Mesendoderm (in vitro differentiated cells): Measurements from ENCODE around the gene SHTN1.

Experiments used
- DNase-seq: peaks from one replicate; pipeline ENCODE4 v3.0.0; 2013
- H2AK5ac ChIP-seq: 2 replicates; pipeline ENCODE4 v1.6.1; 2013; ENCODE audit warnings: low read length, inconsistent platforms
- H2BK120ac ChIP-seq: 2 replicates; pipeline ENCODE4 v1.6.1; 2013; ENCODE audit warnings: low read depth, mild to moderate bottlenecking, low read length, moderate library complexity, mixed read lengths
- H2BK15ac ChIP-seq: replicated peaks from 2 replicates; pipeline ENCODE4 v1.6.1; 2013; ENCODE audit warnings: low read depth, mild to moderate bottlenecking, moderate library complexity
- H2BK5ac ChIP-seq: 2 replicates; pipeline ENCODE4 v1.6.1; 2013; ENCODE audit warnings: low read length, inconsistent platforms
- H3K18ac ChIP-seq: 2 replicates; pipeline ENCODE4 v1.6.1; 2013; ENCODE audit warnings: mild to moderate bottlenecking, low read length, mixed read lengths
- H3K23ac ChIP-seq: one replicate; pipeline ENCODE4 v1.6.1; 2013; ENCODE audit warnings: low read length
- H3K27ac ChIP-seq: 2 replicates; pipeline ENCODE4 v1.5.1; 2013; ENCODE audit warnings: low read depth, mild to moderate bottlenecking, inconsistent platforms, low read length, moderate library complexity
- H3K27me3 ChIP-seq: 2 replicates; pipeline ENCODE4 v1.6.1; 2013; ENCODE audit warnings: low read length, control low read depth, mild to moderate bottlenecking, inconsistent platforms; ENCODE audit not compliant: insufficient read depth, poor library complexity
- H3K36me3 ChIP-seq: 2 replicates; pipeline ENCODE4 v1.6.1; 2013; ENCODE audit warnings: low read length, inconsistent platforms; ENCODE audit not compliant: control insufficient read depth, insufficient read depth
- H3K4ac ChIP-seq: one replicate; pipeline ENCODE4 v1.6.1; 2013; ENCODE audit warnings: low read depth, mild to moderate bottlenecking, low read length, moderate library complexity
- H3K4me1 ChIP-seq: 2 replicates; pipeline ENCODE4 v1.6.1; 2013; ENCODE audit warnings: low read depth, low read length, inconsistent platforms; ENCODE audit not compliant: control insufficient read depth
- H3K4me2 ChIP-seq: 2 replicates; pipeline ENCODE4 v1.6.1; 2013; ENCODE audit warnings: low read length
- H3K4me3 ChIP-seq: 2 replicates; pipeline ENCODE4 v1.5.1; 2013; ENCODE audit warnings: mild to moderate bottlenecking, low read length
- H3K56ac ChIP-seq: one replicate; pipeline ENCODE4 v1.6.1; 2013; ENCODE audit warnings: low read length
- H3K79me1 ChIP-seq: 2 replicates; pipeline ENCODE4 v1.6.1; 2013; ENCODE audit warnings: low read length, inconsistent platforms
- H3K79me2 ChIP-seq: 2 replicates; pipeline ENCODE4 v1.6.1; 2013; ENCODE audit warnings: mild to moderate bottlenecking, low read length; ENCODE audit not compliant: control insufficient read depth, insufficient read depth
- H3K9ac ChIP-seq: 2 replicates; pipeline ENCODE4 v1.6.1; 2013; ENCODE audit warnings: low read length, inconsistent platforms
- H4K5ac ChIP-seq: one replicate; pipeline ENCODE4 v1.6.1; 2013; ENCODE audit warnings: low read length
- H4K8ac ChIP-seq: one replicate; pipeline ENCODE4 v1.6.1; 2013; ENCODE audit warnings: low read depth, mild to moderate bottlenecking, control low read depth, low read length, moderate library complexity
- whole genome bisulfite sequencing: extraction: QIAGEN DNeasy Blood & Tissue Kit; methylation state at CpG from one replicate; pipeline ENCODE4 v1.1.7; 2013; ENCODE audit warnings: low lambda C conversion rate, missing lambda C conversion rate; ENCODE audit not compliant: insufficient coverage; ENCODE audit errors: extremely low coverage; 5-methylcytosine and 5-hydroxymethylcytosine counted together

SHTN1 gene

DNA sequence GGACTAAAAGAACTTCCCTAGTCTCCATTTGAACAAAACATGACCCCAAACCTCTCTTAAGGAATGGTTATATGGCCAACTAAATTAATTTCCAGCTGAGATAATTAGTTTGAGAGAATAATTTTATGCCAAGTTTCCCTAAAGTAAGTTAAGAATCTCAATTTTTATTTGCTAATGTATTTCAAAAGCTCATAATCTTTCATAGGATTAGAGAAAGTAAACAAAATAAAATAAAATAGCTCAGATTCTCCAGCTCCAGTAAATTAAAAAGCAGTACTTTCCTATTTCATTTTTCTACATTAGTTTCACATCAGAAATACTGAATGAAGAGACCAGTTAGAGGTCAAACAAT lies 111.3 kb downstream of the SHTN1 start:
- Histone ChIP-seq H3K4me3 (no peak overlapping the region), H3K27me3 (no peaks in the 10 kb centered on the region), H3K4me1 (peaks cover 4% of the 10 kb centered on the region), H3K18ac (no peak overlapping the region), H3K79me1 (no peaks in the 10 kb centered on the region), H3K79me2 (no peaks in the 10 kb centered on the region), H3K56ac (no peak overlapping the region), H3K4me2 (no peak overlapping the region), H3K23ac (no peak overlapping the region), H2AK5ac (no peak overlapping the region), H4K5ac (no peak overlapping the region), H3K9ac (no peak overlapping the region), H3K4ac (no peak overlapping the region), H2BK5ac (no peak overlapping the region), H3K27ac (no peak overlapping the region), H4K8ac (no peak overlapping the region), H2BK15ac (no peak overlapping the region), H3K36me3 (no peaks in the 10 kb centered on the region), H2BK120ac (no peak overlapping the region)
- no peak for DNase-seq

GRCh38 chr10:116892907-116893685 lies 111.9 kb downstream of the SHTN1 start:
- WGBS = no CpG with 5 or more reads among the region's 11 CpGs
- Histone ChIP-seq H2AK5ac (no peak overlapping the region), H3K36me3 (no peaks in the 10 kb centered on the region), H3K4me2 (no peak overlapping the region), H4K8ac (no peak overlapping the region), H3K79me1 (no peaks in the 10 kb centered on the region), H3K18ac (no peak overlapping the region), H4K5ac (no peak overlapping the region), H3K9ac (no peak overlapping the region), H3K27ac (no peak overlapping the region), H3K4ac (no peak overlapping the region), H2BK15ac (no peak overlapping the region), H3K4me3 (no peak overlapping the region), H3K56ac (no peak overlapping the region), H2BK5ac (no peak overlapping the region), H3K27me3 (no peaks in the 10 kb centered on the region), H2BK120ac (no peak overlapping the region), H3K79me2 (no peaks in the 10 kb centered on the region), H3K23ac (no peak overlapping the region), H3K4me1 (peaks cover 4% of the 10 kb centered on the region)
- DNase-seq = peak; percentile 10

- Histone ChIP-seq H3K36me3 (no peaks in the 10 kb centered on the region), H2BK5ac (no peak overlapping the region), H3K27ac (no peak overlapping the region), H3K27me3 (no peaks in the 10 kb centered on the region), H3K79me2 (no peaks in the 10 kb centered on the region), H4K5ac (no peak overlapping the region), H3K4me3 (no peak overlapping the region), H3K4me1 (peaks cover 11% of the 10 kb centered on the region), H2BK120ac (no peak overlapping the region), H3K9ac (no peak overlapping the region), H3K18ac (no peak overlapping the region), H4K8ac (no peak overlapping the region), H3K4me2 (no peak overlapping the region), H3K23ac (no peak overlapping the region), H3K4ac (no peak overlapping the region), H2BK15ac (no peak overlapping the region), H2AK5ac (no peak overlapping the region), H3K79me1 (no peaks in the 10 kb centered on the region), H3K56ac (no peak overlapping the region)
- no peak for DNase-seq
- WGBS = no CpG with 5 or more reads among the region's 7 CpGs
These were observed 113.8 kb downstream of the SHTN1 start for GRCh38 chr10:116891208-116891607.

GRCh38 chr10:116889066-116889465 lies 115.9 kb downstream of the SHTN1 start:
- no peak overlapping the region for H3K56ac ChIP-seq
- no peak overlapping the region for H3K4me3 ChIP-seq
- H2BK5ac ChIP-seq = no peak overlapping the region
- no peak overlapping the region for H3K23ac ChIP-seq
- no peak overlapping the region for H3K27ac ChIP-seq
- H3K4ac ChIP-seq = no peak overlapping the region
- peaks cover 13% of the 10 kb centered on the region for H3K4me1 ChIP-seq
- no peak overlapping the region for H2BK15ac ChIP-seq
- no peak overlapping the region for H4K8ac ChIP-seq
- no peak overlapping the region for H3K18ac ChIP-seq
- no peaks in the 10 kb centered on the region for H3K27me3 ChIP-seq
- no peak overlapping the region for H3K4me2 ChIP-seq
- DNase-seq = no peak
- no peak overlapping the region for H4K5ac ChIP-seq
- no CpG with 5 or more reads among the region's 3 CpGs for WGBS
- no peaks in the 10 kb centered on the region for H3K36me3 ChIP-seq
- H3K79me2 ChIP-seq = no peaks in the 10 kb centered on the region
- H2BK120ac ChIP-seq = no peak overlapping the region
- H3K79me1 ChIP-seq = no peaks in the 10 kb centered on the region
- no peak overlapping the region for H3K9ac ChIP-seq
- H2AK5ac ChIP-seq = no peak overlapping the region

- H3K56ac ChIP-seq = no peak overlapping the region
- peak; percentile 89 for DNase-seq
- peaks cover 13% of the 10 kb centered on the region for H3K4me1 ChIP-seq
- H3K36me3 ChIP-seq = no peaks in the 10 kb centered on the region
- H3K27me3 ChIP-seq = no peaks in the 10 kb centered on the region
- no peak overlapping the region for H3K4me3 ChIP-seq
- no peaks in the 10 kb centered on the region for H3K79me1 ChIP-seq
- no peak overlapping the region for H2BK5ac ChIP-seq
- no peak overlapping the region for H3K9ac ChIP-seq
- WGBS = no CpG with 5 or more reads among the region's 7 CpGs
- no peak overlapping the region for H3K18ac ChIP-seq
- no peak overlapping the region for H3K27ac ChIP-seq
- H2AK5ac ChIP-seq = no peak overlapping the region
- no peak overlapping the region for H4K8ac ChIP-seq
- H3K4ac ChIP-seq = no peak overlapping the region
- H2BK15ac ChIP-seq = no peak overlapping the region
- no peaks in the 10 kb centered on the region for H3K79me2 ChIP-seq
- H3K4me2 ChIP-seq = no peak overlapping the region
- no peak overlapping the region for H2BK120ac ChIP-seq
- no peak overlapping the region for H4K5ac ChIP-seq
- no peak overlapping the region for H3K23ac ChIP-seq
These were observed 116.5 kb downstream of the SHTN1 start for GRCh38 chr10:116888380-116889055.
